Measurements from ENCODE around the gene PITX2. TPM values are rescaled to one million over a fixed set of nuclear protein-coding genes. Genes with fewer than 3 reads are reported as not detected.

The PITX2 gene
- polyA plus RNA-seq, 1 donor (not counting 4 experiments of a cell fraction or from before 2014, with no cell fraction given) = not detected

- dilution Hi-C loops (cut with MboI; ENCODE audit: extremely low pct_ligation_motif_present, low sequenced_read_pairs) = no loop called here
- H3K9ac ChIP-seq (ENCODE audit: control insufficient read depth, extremely low read depth, insufficient read depth, low read length) = no peak overlapping the region
- no peak overlapping the region for H3K27ac ChIP-seq (ENCODE audit: control insufficient read depth, insufficient read depth, low read length)
- H3K79me2 ChIP-seq (ENCODE audit: control insufficient read depth, insufficient read depth, low read length) = no peaks in the 10 kb centered on the region
- FAIRE-seq (no peak), DNase-seq (ENCODE audit: low read depth, low spot score) (no peak)
- no peak overlapping the region for H2AFZ ChIP-seq (ENCODE audit: control insufficient read depth, low read length)
- no peaks in the 10 kb centered on the region for H4K20me1 ChIP-seq (ENCODE audit: control insufficient read depth, extremely low read depth, insufficient read depth, low read length)
- H3K4me3 ChIP-seq (ENCODE audit: control insufficient read depth in 2 of 3, extremely low read depth in 1 of 3, insufficient read depth in 2 of 3, low read depth in 1 of 3, low read length in 3 of 3) = no peak overlapping the region
- peaks cover 98% of the 10 kb centered on the region for H3K27me3 ChIP-seq (ENCODE audit: control insufficient read depth, extremely low read depth, insufficient read depth, low read length)
- peaks cover 11% of the 10 kb centered on the region for H3K9me3 ChIP-seq (ENCODE audit: control insufficient read depth, low read depth, low read length)
- TF ChIP-seq CTCF (optimal IDR thresholded peaks at IDR 0.05 in 1 of 3, IDR thresholded peaks at IDR 0.05 in 1 of 3, conservative IDR thresholded peaks at IDR 0.05 in 1 of 3; ENCODE audit: extremely low read depth in 1 of 3, insufficient read depth in 2 of 3, low read length in 3 of 3) (no peak), EZH2 (IDR thresholded peaks at IDR 0.05; ENCODE audit: low read length) (peak; percentile 85)
- H3K4me2 ChIP-seq (ENCODE audit: control insufficient read depth, extremely low read depth, insufficient read depth, low read depth, low read length) = no peak overlapping the region
- H3K4me1 ChIP-seq (ENCODE audit: control insufficient read depth, extremely low read depth, insufficient read depth, low read length) = no peaks in the 10 kb centered on the region
- H3K9me1 ChIP-seq (ENCODE audit: control insufficient read depth, extremely low read depth, insufficient read depth, low read length) = no peaks in the 10 kb centered on the region
- H3K36me3 ChIP-seq (ENCODE audit: control insufficient read depth in 2 of 2, extremely low read depth in 1 of 2, insufficient read depth in 2 of 2, low read length in 2 of 2) = no peaks in the 10 kb centered on the region
Observed at GRCh38 chr4:110615353-110616237, 7.3 kb downstream of the PITX2 start.

DNA sequence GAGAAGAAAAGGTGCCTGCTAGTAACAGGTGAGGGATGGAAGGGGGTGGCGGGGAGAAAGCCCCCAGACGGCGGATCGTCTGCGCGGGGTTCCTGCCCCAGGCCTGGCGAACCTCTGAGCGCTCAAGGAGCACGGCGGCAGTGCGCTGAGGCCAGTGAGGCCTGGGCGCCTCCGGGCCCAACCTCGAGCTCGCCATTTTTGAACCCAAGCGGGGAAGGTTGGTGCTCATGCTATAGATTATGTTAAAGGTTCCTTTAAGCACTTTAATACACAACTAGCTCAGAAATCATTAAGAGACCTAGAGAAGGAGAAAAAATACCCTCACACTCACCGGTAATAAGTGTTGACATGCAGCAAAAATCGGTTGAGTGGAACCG lies 7.9 kb downstream of the PITX2 start:
- Histone ChIP-seq H3K9me1 (ENCODE audit: control insufficient read depth, extremely low read depth, insufficient read depth, low read length) (no peaks in the 10 kb centered on the region), H4K20me1 (ENCODE audit: control insufficient read depth, extremely low read depth, insufficient read depth, low read length) (no peaks in the 10 kb centered on the region), H3K4me1 (ENCODE audit: control insufficient read depth, extremely low read depth, insufficient read depth, low read length) (no peaks in the 10 kb centered on the region), H3K4me2 (ENCODE audit: control insufficient read depth, extremely low read depth, insufficient read depth, low read depth, low read length) (no peak overlapping the region), H3K9me3 (ENCODE audit: control insufficient read depth, low read depth, low read length) (peaks cover 11% of the 10 kb centered on the region), H3K79me2 (ENCODE audit: control insufficient read depth, insufficient read depth, low read length) (no peaks in the 10 kb centered on the region), H3K9ac (ENCODE audit: control insufficient read depth, extremely low read depth, insufficient read depth, low read length) (no peak overlapping the region), H3K27me3 (ENCODE audit: control insufficient read depth, extremely low read depth, insufficient read depth, low read length) (peaks cover 97% of the 10 kb centered on the region), H3K4me3 (ENCODE audit: control insufficient read depth in 2 of 3, extremely low read depth in 1 of 3, insufficient read depth in 2 of 3, low read depth in 1 of 3, low read length in 3 of 3) (no peak overlapping the region), H3K36me3 (ENCODE audit: control insufficient read depth in 2 of 2, extremely low read depth in 1 of 2, insufficient read depth in 2 of 2, low read length in 2 of 2) (no peaks in the 10 kb centered on the region), H3K27ac (ENCODE audit: control insufficient read depth, insufficient read depth, low read length) (no peak overlapping the region), H2AFZ (ENCODE audit: control insufficient read depth, low read length) (no peak overlapping the region)
- dilution Hi-C loops (cut with MboI; ENCODE audit: extremely low pct_ligation_motif_present, low sequenced_read_pairs) = no loop called here
- TF ChIP-seq CTCF (optimal IDR thresholded peaks at IDR 0.05 in 1 of 3, IDR thresholded peaks at IDR 0.05 in 1 of 3, conservative IDR thresholded peaks at IDR 0.05 in 1 of 3; ENCODE audit: extremely low read depth in 1 of 3, insufficient read depth in 2 of 3, low read length in 3 of 3) = no peak
- no peak for TF ChIP-seq EZH2 (IDR thresholded peaks at IDR 0.05; ENCODE audit: low read length)
- FAIRE-seq = no peak
- DNase-seq (ENCODE audit: low read depth, low spot score) = no peak

Data from keratinocyte (primary cell).